CMK (cell line): ENCODE results near the gene NELFA.
A peak's percentile ranks its signal among the peaks of the same experiment; 100 is the strongest.
"Not testable (repeated sequence)": the region's sequence is repeated elsewhere in the genome, so short reads cannot be mapped to it uniquely, and the experiment has no call there.

Experiments
- DNase-seq: peaks from one replicate; pipeline ENCODE4 v3.0.0-alpha.2; 2010; ENCODE audit warnings: low read depth

The NELFA gene

GRCh38 chr4:2040391-2041238, 31.8 kb upstream of the NELFA start:
- DNase-seq: no peak

- peak; percentile 87 for DNase-seq
Measured at GRCh38 chr4:2036866-2037265, 28.1 kb upstream of the NELFA start.

- DNase-seq: no peak
Measured at GRCh38 chr4:2036327-2036726, 27.6 kb upstream of the NELFA start.

DNA sequence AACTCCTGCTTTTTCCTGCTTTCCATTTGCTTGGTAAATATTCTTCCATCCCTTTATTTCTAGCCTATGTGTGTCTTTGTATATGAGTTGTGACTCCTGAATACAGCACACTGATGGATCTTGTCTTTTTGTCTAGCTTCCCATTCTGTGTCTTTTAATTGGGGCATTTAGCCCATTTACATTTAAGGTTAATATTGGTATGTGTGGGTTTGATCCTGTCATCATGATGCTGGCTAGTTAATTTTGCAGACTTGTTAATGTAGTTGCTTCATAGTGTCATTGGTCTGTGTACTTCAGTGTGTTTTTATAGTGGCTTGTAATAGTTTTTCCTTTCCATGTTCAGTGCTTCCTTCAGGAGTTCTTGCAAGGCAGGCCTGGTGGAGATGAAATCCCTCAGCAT, 22.4 kb upstream of the NELFA start:
- DNase-seq: not testable (repeated sequence)

DNA sequence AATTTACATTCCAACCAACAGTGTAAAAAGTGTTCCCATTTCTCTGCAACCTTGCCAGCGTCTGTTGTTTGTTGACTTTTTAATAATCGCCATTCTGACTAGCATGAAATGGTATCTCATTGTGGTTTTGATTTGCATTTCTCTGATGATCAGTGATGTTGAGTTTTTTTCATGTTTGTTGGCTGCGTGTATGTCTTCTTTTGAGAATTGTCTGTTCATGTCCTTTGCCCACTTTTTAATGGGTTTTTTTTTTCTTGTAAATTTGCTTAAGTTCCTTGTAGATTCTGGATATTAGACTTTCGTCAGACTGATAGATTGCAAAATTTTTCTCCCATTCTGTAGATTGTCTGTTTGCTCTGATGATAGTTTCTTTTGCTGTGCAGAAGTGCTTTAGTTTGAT, 18.3 kb upstream of the NELFA start:
- DNase-seq: not testable (repeated sequence)

- no peak for DNase-seq
Measured at GRCh38 chr4:2025817-2026216, 17.0 kb upstream of the NELFA start.

GRCh38 chr4:2024683-2025082, 15.9 kb upstream of the NELFA start:
- no peak for DNase-seq

DNA sequence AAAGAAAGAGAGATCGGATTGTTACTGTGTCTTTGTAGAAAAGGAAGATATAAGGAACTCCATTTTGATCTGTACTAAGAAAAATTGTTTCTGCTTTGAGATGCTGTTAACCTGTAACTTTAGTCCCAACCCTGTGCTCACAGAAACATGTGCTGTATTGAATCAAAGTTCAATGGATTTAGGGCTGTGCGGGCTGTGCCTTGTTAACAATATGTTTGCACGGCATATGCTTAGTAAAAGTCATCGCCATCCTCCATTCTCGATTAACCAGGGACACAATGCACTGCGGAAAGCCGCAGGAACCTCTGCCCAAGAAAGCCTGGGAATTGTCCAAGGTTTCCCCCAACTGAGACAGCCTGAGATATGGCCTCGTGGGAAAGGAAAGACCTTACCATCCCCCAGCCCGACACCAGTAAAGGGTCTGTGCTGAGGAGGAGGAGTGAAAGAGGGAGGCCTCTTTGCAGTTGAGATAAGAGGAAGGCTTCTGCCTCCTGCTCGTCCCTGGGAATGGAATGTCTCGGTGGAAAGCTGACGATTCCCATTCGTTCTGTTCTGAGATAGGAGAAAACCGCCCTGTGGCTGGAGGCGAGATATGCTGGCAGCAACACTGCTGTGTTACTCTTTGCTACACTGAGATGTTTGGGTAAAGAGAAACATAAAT, 12.7 kb upstream of the NELFA start:
- not testable (repeated sequence) for DNase-seq

GRCh38 chr4:2015008-2015407, 6.2 kb upstream of the NELFA start:
- no peak for DNase-seq

GRCh38 chr4:2011583-2011982, 2.8 kb upstream of the NELFA start:
- DNase-seq: no peak

DNA sequence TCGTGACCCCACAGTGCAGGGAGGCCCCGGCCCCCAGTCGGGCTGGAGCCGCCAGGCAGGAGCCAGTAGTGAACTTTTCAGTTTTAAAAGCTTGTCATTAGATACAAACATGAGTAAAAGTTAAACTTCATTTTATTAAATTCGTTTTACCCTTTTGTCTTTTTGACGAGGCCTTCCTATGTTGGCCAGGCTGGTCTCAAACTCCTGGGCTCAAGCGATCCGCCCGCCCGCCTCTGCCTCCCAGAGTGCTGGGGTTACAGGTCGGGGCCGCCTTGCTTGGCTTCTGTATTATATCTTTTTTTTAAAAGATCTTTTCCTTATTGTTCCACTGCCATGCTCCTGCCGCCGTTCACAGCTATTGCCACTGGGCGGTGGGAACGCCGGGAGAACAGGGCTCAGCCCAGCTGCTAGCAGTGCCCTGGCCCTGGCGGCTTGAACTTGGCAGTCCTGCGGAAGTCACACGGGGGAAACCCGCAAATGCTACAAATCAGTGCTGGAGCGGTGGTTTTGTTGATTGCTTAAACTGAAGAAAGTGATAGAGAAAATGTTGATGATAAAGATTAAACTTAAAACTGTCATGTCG, 968 bp upstream of the NELFA start:
- DNase-seq: peak; percentile 11

- DNase-seq: no peak
Measured at GRCh38 chr4:2008671-2008920, 178 bp downstream of the NELFA start.

- DNase-seq: peak; percentile 7
Measured at GRCh38 chr4:2007804-2008670, 737 bp downstream of the NELFA start.

DNA sequence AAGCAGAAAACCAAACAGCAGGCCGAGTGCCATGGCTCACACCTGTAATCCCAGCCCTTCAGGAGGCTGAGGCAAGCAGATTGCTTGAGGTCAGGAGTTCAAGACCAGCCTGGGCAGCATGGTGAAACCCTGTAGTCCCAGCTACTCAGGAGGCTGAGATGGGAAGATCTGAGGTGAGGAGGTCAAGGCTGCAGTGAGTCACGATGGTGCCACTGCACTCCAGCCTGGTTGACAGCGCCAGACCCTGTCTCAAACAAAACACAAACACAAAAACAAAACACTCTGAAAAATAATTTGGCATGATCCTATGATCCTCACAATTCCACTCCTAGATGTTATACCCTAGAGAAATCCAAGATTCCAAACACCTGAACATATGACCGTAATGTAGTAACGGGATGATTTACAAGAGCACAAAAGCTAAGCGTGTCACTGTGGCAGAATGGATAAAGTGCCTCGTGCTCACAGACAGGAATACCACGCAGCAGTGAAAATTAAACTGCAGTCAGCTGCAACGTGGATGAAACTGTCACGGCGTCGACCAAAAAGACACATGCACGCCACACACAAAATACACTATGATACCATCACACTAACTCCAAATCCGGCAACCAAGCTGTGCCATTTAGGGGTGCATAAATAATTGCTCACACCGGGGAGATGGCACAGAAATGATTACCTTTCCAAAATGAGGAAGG, 1.7 kb downstream of the NELFA start:
- DNase-seq: no peak

GRCh38 chr4:2006367-2006766, 2.4 kb downstream of the NELFA start:
- DNase-seq: no peak

GRCh38 chr4:2003361-2003760, 5.4 kb downstream of the NELFA start:
- not testable (repeated sequence) for DNase-seq

GRCh38 chr4:1999308-1999707, 9.5 kb downstream of the NELFA start:
- not testable (repeated sequence) for DNase-seq

DNA sequence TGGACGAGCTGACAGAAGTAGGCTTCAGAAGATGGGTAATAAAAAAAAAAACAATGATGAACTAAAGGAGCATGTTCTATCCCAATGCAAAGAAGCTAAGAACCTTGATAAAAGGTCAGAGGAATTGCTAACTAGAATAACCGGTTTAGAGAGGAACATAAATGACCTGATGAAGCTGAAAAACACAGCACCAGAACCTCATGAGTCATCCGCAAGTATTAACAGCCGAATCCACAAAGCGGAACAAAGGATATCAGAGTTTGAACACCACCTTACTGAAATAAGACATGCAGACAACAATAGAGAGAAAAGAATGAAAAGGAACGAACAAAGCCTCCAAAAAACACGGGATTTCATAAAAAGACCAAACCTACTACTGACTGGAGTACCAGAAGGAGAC, 10.5 kb downstream of the NELFA start:
- DNase-seq: no peak

- no peak for DNase-seq
Measured at GRCh38 chr4:1997712-1998111, 11.1 kb downstream of the NELFA start.

GRCh38 chr4:1996866-1997611, 11.7 kb downstream of the NELFA start:
- no peak for DNase-seq

- DNase-seq: no peak
Measured at GRCh38 chr4:1994938-1995337, 13.8 kb downstream of the NELFA start.
